ENCODE data around the gene ANO3. TPM values are rescaled to one million over a fixed set of nuclear protein-coding genes. Genes with fewer than 3 reads are reported as not detected.

The ANO3 gene
- total RNA-seq, 6 experiments from 2014 or later = 0.71 to 2.6 (median 1.4) TPM

DNA sequence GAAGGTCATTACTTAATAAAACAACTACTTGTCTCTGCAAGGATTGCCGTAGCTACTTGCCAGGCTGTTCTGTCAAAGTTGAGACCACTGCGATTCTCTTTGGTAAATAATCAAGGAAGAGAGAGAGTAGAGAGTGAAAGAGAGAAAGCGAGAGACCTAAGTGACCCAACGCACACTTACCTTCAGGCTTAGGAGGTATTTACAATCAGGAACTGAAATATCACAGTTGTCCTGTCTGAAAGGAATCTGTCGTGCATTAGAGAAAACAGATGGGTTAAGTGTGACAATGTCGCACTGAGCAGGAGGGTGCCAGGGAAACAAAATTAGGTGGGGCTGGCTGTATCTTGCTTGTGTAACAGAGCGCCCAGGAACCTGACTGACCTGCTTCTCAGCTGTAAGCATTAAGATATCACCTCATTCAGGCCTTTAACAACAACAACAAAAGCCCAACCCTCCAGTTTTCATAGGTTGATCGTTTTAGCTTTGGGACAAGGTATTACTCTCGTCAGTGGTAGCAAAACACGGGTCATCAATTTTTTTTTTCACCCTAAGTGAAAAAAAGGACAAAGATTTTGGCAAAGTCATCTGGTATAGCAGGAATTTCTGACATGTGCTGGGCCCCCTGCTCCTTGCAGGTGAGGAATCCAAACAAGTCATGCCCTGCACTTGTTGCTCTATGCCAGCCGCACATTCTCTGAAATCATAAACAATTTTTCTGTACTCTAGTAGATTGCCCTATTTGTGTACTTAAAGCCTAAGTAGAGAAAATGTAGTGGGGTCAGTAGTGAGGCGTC lies 240.1 kb downstream of the ANO3 start, which contains the start of gene MUC15:
Gene MUC15, minus strand, starts transcription at position 403 of the 794 bp plus-strand sequence. CDS start 5,169 bp downstream, outside the sequence.
- Histone ChIP-seq H3K4me1 (no peaks in the 10 kb centered on the region), H3K36me3 (no peaks in the 10 kb centered on the region), H3K27me3 (no peaks in the 10 kb centered on the region), H3K4me3 (no peak within 1 kb of the TSS), H3K27ac (no peak within 1 kb of the TSS), H3K9me3 (no peaks in the 10 kb centered on the region)
- TF ChIP-seq POLR2A (IDR thresholded peaks at IDR 0.05) = no peak
- no peak for ATAC-seq
- intact Hi-C loops (cut with DNase I) = no loop called here
- no peak for DNase-seq
- WGBS (ENCODE audit: insufficient coverage, low coverage, low lambda C conversion rate, missing lambda C conversion rate) = 42% methylated on average over 12 of the region's 12 CpGs

DNA sequence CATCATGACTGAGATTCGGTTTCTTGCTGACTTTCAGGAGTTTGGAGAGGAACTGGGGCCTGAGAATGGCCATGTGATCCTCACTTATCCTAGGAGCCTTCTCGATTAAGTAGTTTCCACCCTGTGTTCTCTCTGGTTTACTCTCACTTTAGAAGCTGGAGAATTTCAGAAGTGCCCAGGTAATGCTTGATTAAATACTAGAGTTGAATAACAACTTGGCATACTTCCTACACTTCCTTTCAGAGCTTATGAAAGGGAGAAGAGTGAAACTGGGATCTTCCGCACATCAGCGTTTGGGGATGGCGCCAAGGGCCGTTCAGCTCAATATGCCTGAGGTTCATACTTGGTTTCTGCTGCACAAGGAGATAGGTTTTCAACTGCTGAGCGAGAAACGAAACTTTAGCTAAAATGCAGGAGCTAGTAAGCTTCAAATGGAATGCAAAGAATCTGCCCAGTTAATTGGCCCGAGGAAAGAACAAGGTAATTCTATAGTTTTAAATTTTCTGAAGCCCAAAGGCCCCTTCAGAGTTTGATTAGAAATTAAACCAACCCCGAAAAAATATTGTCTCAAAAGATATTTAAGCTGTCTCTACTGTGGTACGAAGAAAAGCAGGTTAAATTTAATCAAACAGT lies 241.0 kb downstream of the ANO3 start:
- intact Hi-C loops (cut with DNase I) = no loop called here
- Histone ChIP-seq H3K9me3 (no peaks in the 10 kb centered on the region), H3K27ac (no peak overlapping the region), H3K4me3 (no peak overlapping the region), H3K36me3 (no peaks in the 10 kb centered on the region), H3K27me3 (no peaks in the 10 kb centered on the region), H3K4me1 (no peaks in the 10 kb centered on the region)
- 54% methylated on average over 8 of the region's 11 CpGs for WGBS (ENCODE audit: insufficient coverage, low coverage, low lambda C conversion rate, missing lambda C conversion rate)
- no peak for TF ChIP-seq POLR2A (IDR thresholded peaks at IDR 0.05)
- TF ChIP-seq, protein P1, sequence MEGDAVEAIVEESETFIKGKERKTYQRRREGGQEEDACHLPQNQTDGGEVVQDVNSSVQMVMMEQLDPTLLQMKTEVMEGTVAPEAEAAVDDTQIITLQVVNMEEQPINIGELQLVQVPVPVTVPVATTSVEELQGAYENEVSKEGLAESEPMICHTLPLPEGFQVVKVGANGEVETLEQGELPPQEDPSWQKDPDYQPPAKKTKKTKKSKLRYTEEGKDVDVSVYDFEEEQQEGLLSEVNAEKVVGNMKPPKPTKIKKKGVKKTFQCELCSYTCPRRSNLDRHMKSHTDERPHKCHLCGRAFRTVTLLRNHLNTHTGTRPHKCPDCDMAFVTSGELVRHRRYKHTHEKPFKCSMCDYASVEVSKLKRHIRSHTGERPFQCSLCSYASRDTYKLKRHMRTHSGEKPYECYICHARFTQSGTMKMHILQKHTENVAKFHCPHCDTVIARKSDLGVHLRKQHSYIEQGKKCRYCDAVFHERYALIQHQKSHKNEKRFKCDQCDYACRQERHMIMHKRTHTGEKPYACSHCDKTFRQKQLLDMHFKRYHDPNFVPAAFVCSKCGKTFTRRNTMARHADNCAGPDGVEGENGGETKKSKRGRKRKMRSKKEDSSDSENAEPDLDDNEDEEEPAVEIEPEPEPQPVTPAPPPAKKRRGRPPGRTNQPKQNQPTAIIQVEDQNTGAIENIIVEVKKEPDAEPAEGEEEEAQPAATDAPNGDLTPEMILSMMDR (IDR thresholded peaks at IDR 0.05) = no peak
- ATAC-seq (no peak), DNase-seq (no peak)

DNA sequence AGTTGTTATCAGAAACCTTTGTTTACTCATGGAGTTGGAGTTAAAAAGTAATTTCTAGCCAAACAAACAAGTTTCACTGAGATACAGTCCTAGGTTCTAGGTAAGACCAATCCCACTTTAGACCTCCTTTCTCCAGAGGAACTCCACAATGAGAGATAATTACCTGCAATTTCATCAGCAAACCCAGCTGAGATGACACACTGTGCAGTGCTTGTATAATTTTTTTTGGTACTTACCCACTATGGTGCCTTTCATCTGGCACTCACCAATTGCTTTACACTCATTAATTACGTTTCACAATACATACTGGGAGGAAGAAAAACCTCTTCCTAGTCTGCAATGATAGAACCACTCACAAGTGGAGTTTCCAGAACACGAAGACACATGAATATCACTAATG lies 242.0 kb downstream of the ANO3 start:
- ATAC-seq = no peak
- no peak for DNase-seq
- H3K4me3 ChIP-seq = no peak overlapping the region
- no peaks in the 10 kb centered on the region for H3K4me1 ChIP-seq
- no peaks in the 10 kb centered on the region for H3K36me3 ChIP-seq
- H3K27me3 ChIP-seq = no peaks in the 10 kb centered on the region
- no peak overlapping the region for H3K27ac ChIP-seq
- TF ChIP-seq POLR2A (IDR thresholded peaks at IDR 0.05) = no peak
- TF ChIP-seq, protein P1 (IDR thresholded peaks at IDR 0.05) = no peak
- WGBS (ENCODE audit: insufficient coverage, low coverage, low lambda C conversion rate, missing lambda C conversion rate) = 55% methylated on average over 2 of the region's 2 CpGs
- no peaks in the 10 kb centered on the region for H3K9me3 ChIP-seq
- intact Hi-C loops (cut with DNase I) = no loop called here

DNA sequence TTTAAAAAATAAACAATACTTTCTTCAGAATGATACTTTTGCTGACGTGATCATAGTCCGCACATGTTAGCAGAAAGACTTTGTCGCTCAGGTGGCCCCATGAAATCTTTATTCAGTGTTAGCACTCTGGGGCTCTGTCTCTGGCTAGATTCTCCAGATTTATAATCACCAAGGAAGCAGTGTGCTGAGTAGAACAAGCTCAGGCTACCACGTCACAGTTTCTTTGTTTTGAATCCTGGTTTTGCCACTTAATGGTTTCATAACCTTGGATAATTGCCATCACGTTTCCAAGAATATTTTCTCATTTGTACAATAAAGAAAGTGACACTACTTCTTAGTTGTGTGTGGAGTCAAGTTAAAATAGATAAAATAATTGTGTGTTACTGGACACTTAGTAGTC lies 244.0 kb downstream of the ANO3 start:
- no peaks in the 10 kb centered on the region for H3K9me3 ChIP-seq
- no peaks in the 10 kb centered on the region for H3K27me3 ChIP-seq
- ATAC-seq (no peak), DNase-seq (no peak)
- no peak overlapping the region for H3K27ac ChIP-seq
- no peaks in the 10 kb centered on the region for H3K4me1 ChIP-seq
- TF ChIP-seq, protein P1 (IDR thresholded peaks at IDR 0.05) = no peak
- no peak for TF ChIP-seq POLR2A (IDR thresholded peaks at IDR 0.05)
- intact Hi-C loops (cut with DNase I) = no loop called here
- 55% methylated on average over 5 of the region's 5 CpGs for WGBS (ENCODE audit: insufficient coverage, low coverage, low lambda C conversion rate, missing lambda C conversion rate)
- no peaks in the 10 kb centered on the region for H3K36me3 ChIP-seq
- no peak overlapping the region for H3K4me3 ChIP-seq

DNA sequence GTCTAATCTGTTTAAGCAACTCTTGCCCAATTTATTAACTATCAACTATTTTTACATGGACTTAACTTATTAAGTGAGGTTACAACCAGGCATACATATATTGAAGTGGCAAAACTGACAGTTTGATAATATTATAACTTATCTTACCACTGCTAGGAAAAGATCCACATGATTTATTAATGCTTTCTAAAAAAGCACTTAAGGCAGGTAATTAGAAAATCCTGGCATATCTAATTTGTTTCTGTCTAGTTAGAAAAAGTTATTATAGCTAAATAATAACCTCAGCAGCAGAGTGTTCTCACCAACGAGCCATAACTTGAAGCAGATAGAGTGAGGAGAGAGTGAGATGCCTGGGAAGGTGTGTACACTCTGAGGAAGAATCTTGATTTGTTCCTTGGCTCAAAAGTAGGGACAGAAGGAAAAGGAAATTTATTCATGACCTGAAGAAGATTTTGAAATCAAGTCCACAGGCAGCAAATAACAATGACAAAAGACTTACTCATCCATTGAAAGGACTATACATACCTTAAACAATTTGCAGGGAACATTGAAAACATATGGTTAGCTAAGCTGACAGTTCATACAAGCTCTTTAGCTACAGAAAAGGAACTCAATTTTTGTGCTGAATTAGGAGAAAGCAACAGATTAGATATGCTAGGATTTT lies 247.2 kb downstream of the ANO3 start:
- DNase-seq (no peak), ATAC-seq (no peak)
- TF ChIP-seq, protein P1 (IDR thresholded peaks at IDR 0.05) = no peak
- Histone ChIP-seq H3K36me3 (no peaks in the 10 kb centered on the region), H3K27me3 (no peaks in the 10 kb centered on the region), H3K4me1 (no peaks in the 10 kb centered on the region), H3K4me3 (no peak overlapping the region), H3K9me3 (no peaks in the 10 kb centered on the region), H3K27ac (no peak overlapping the region)
- intact Hi-C loops (cut with DNase I) = no loop called here
- WGBS (ENCODE audit: insufficient coverage, low coverage, low lambda C conversion rate, missing lambda C conversion rate) = 21% methylated on average over 1 of the region's 1 CpG

Data from right lobe of liver (tissue), 6 donors.